GM12878 (cell line): Measurements from ENCODE around the gene DOK7. TPM values are rescaled to one million over a fixed set of nuclear protein-coding genes. Genes with fewer than 3 reads are reported as not detected.

Experiments
- FOXM1 ChIP-seq: IDR thresholded peaks from 2 replicates; pipeline ENCODE4 v1.6.1; 2012; ENCODE audit warnings: low read depth, mild to moderate bottlenecking, inconsistent platforms, low read length, moderate library complexity
- PML ChIP-seq: IDR thresholded peaks from 2 replicates; pipeline ENCODE4 v1.6.1; 2012; ENCODE audit warnings: low read length, inconsistent platforms
- RAD21 ChIP-seq: IDR thresholded peaks from 2 replicates; pipeline ENCODE4 v1.6.1; 2011; ENCODE audit warnings: mild to moderate bottlenecking, low read depth, low read length, moderate library complexity; ENCODE audit not compliant: insufficient read depth
- SMAD5 ChIP-seq: IDR thresholded peaks from 2 replicates; pipeline ENCODE4 v1.6.1; 2016; ENCODE audit warnings: antibody characterized with exemption, low read depth
- SUZ12 ChIP-seq: fragments of 200-600 bp; sonication (generic); IDR thresholded peaks from one replicate; pipeline ENCODE4 v1.6.1; 2018; ENCODE audit warnings: antibody characterized with exemption, mild to moderate bottlenecking; ENCODE audit not compliant: unreplicated experiment
- ZBED1 ChIP-seq: IDR thresholded peaks from 2 replicates; pipeline ENCODE4 v1.6.1; 2016; ENCODE audit warnings: borderline replicate concordance
- polyA plus RNA-seq, 11 experiments: library from polyadenylated mRNA; depleted of rRNA in 4 of 11; unstranded in 6 of 11; stranded (reverse) in 5 of 11; fragments of >200 nt; fragmentation: Nextera tagmentation in 4 of 11; fragmentation: Illumina TruSeq in 1 of 11; extraction: Ambion mirVana in 4 of 11; extraction: Trizol in 1 of 11; gene quantifications; 1 replicate in 1 of 11; 2 replicates in 10 of 11; pipeline versions ENCODE4 v1.2.1 to v1.2.3, GENCODE V29; 2011 to 2016; ENCODE audit warnings: inconsistent platforms in 2 of 11, missing spikeins in 2 of 11, low read depth in 1 of 11
- total RNA-seq, 4 experiments: library from RNA; depleted of rRNA in 3 of 4; stranded (reverse); fragments of >200 nt in 3 of 4; fragmentation: Illumina TruSeq in 1 of 4; extraction: Trizol in 1 of 4; gene quantifications; 2 replicates each; pipeline versions ENCODE4 v1.2.1 to v1.2.3, GENCODE V29; 2013 to 2021
- TF ChIP-seq, protein P1 (sequence below): fragments of 450-650 bp; formaldehyde crosslinking; IDR thresholded peaks from 2 replicates; pipeline ENCODE4 v1.5.0; 2022; ENCODE audit warnings: mild to moderate bottlenecking, missing genetic modification characterization
- TF ChIP-seq, protein P2 (sequence below): IDR thresholded peaks from 2 replicates; pipeline ENCODE4 v1.6.1; 2011; ENCODE audit warnings: borderline replicate concordance, low read depth, mild to moderate bottlenecking, moderate library complexity, mixed read lengths, low read length; ENCODE audit not compliant: insufficient read depth; ENCODE audit errors: extremely low read length

DOK7 gene
- total and polyA plus RNA-seq, 10 of the 15 experiments (the other 5 are each of a cell fraction or from before 2014, with no cell fraction given), result 0.04 to 0.46 (median 0.18) TPM; not detected in 4

DNA sequence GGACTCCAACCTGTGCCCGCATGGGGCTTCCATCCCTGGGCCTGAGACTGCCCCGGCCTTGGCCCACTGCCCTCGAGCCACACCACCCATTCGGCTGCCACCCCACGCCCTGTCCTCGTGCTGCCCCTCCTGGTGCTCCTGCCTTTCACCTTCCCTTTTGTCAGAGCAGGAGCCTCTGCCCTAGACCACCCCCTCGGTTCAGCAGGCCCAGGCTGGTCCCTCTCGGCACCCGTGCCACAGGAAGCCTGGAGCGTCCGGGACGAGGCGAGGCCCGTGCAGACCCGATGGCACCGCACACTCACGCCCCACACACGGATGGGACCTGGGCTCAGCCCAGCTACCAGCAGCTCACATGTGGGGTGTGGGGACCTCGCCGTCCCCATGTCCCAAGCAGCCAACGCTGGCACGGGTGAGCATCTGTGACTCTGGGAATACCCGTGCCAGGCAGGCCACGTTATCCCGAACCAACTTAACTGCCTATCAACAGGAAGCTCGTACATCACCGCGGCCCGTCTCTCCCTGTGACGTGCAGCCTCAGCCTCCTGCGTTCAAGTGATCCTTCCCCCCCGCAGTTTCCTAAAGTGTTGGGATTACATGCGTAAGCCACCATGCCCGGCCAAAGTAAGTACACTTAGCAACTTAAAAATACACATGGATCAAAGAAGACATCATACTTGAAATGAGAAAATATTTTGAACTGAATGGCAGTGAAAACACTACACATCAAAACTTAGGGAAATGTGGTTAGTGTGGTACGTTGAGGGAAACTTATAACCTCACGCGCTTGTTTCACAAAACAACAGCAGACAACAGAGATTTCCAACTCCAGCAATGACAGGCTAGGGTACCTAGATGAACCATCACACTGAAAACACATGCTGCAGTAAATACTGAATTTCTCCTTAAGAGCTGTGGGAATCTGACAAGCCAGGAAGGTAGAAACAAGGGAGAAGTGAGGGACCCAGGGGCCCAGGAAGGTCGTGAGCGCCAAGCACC lies 40.1 kb downstream of the DOK7 start (continued):
- no peak for TF ChIP-seq ZBED1
- TF ChIP-seq SMAD5, result no peak
- no peak for TF ChIP-seq FOXM1
- TF ChIP-seq, protein P1, sequence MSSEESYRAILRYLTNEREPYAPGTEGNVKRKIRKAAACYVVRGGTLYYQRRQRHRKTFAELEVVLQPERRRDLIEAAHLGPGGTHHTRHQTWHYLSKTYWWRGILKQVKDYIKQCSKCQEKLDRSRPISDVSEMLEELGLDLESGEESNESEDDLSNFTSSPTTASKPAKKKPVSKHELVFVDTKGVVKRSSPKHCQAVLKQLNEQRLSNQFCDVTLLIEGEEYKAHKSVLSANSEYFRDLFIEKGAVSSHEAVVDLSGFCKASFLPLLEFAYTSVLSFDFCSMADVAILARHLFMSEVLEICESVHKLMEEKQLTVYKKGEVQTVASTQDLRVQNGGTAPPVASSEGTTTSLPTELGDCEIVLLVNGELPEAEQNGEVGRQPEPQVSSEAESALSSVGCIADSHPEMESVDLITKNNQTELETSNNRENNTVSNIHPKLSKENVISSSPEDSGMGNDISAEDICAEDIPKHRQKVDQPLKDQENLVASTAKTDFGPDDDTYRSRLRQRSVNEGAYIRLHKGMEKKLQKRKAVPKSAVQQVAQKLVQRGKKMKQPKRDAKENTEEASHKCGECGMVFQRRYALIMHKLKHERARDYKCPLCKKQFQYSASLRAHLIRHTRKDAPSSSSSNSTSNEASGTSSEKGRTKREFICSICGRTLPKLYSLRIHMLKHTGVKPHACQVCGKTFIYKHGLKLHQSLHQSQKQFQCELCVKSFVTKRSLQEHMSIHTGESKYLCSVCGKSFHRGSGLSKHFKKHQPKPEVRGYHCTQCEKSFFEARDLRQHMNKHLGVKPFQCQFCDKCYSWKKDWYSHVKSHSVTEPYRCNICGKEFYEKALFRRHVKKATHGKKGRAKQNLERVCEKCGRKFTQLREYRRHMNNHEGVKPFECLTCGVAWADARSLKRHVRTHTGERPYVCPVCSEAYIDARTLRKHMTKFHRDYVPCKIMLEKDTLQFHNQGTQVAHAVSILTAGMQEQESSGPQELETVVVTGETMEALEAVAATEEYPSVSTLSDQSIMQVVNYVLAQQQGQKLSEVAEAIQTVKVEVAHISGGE (CRISPR knock-in tag), result no peak
- no peak for TF ChIP-seq RAD21
- TF ChIP-seq PML, result no peak
- TF ChIP-seq, protein P2, sequence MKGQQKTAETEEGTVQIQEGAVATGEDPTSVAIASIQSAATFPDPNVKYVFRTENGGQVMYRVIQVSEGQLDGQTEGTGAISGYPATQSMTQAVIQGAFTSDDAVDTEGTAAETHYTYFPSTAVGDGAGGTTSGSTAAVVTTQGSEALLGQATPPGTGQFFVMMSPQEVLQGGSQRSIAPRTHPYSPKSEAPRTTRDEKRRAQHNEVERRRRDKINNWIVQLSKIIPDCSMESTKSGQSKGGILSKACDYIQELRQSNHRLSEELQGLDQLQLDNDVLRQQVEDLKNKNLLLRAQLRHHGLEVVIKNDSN, result no peak
- TF ChIP-seq SUZ12, result no peak
